Measurements from ENCODE around the gene XPO5. TPM values are rescaled to one million over a fixed set of nuclear protein-coding genes. Genes with fewer than 3 reads are reported as not detected.

Gene XPO5
- total RNA-seq, 2 donors from 2014 or later = 70.8 to 74.3 TPM

GRCh38 chr6:43492673-43493072 is 83.2 kb downstream of the XPO5 start:
- TF ChIP-seq CTCF (conservative IDR thresholded peaks at IDR 0.05) = no peak
- Mint-ChIP-seq H3K9me3 (no peaks in the 10 kb centered on the region), H3K36me3 (ENCODE audit: low read depth) (peaks cover 6% of the 10 kb centered on the region), H3K27ac (no peak overlapping the region), H3K27me3 (ENCODE audit: insufficient read depth) (no peaks in the 10 kb centered on the region), H3K4me3 (no peak overlapping the region), H3K4me1 (peaks cover 17% of the 10 kb centered on the region)
- no peak for DNase-seq
- Histone ChIP-seq H3K36me3 (ENCODE audit: control insufficient read depth, insufficient read depth, low read length) (peaks cover 4% of the 10 kb centered on the region), H3K27ac (ENCODE audit: low read depth, low read length) (no peak overlapping the region), H3K4me1 (ENCODE audit: control insufficient read depth, insufficient read depth, low read length) (no peaks in the 10 kb centered on the region), H3K4me3 (ENCODE audit: low read length) (no peak overlapping the region), H3K9me3 (ENCODE audit: control insufficient read depth, low read length) (no peaks in the 10 kb centered on the region), H3K9ac (ENCODE audit: extremely low read depth, low read length, poor library complexity, severe bottlenecking) (no peak overlapping the region), H3K27me3 (ENCODE audit: control insufficient read depth, insufficient read depth, low read length, poor library complexity, severe bottlenecking) (no peaks in the 10 kb centered on the region)
- 82 to 90% methylated on average over 2 to 3 of the region's 3 CpGs for WGBS, 2 experiments (ENCODE audit: insufficient coverage in 1 of 2, insufficient read length in 1 of 2)

- Histone ChIP-seq H3K9me3 (ENCODE audit: control insufficient read depth, low read length) (no peaks in the 10 kb centered on the region), H3K27ac (ENCODE audit: low read depth, low read length) (no peak overlapping the region), H3K36me3 (ENCODE audit: control insufficient read depth, insufficient read depth, low read length) (no peaks in the 10 kb centered on the region), H3K27me3 (ENCODE audit: control insufficient read depth, insufficient read depth, low read length, poor library complexity, severe bottlenecking) (no peaks in the 10 kb centered on the region), H3K4me3 (ENCODE audit: low read length) (no peak overlapping the region), H3K9ac (ENCODE audit: extremely low read depth, low read length, poor library complexity, severe bottlenecking) (no peak overlapping the region), H3K4me1 (ENCODE audit: control insufficient read depth, insufficient read depth, low read length) (no peaks in the 10 kb centered on the region)
- Mint-ChIP-seq H3K9me3 (no peaks in the 10 kb centered on the region), H3K36me3 (ENCODE audit: low read depth) (peaks cover 6% of the 10 kb centered on the region), H3K27ac (no peak overlapping the region), H3K4me1 (peaks cover 17% of the 10 kb centered on the region), H3K27me3 (ENCODE audit: insufficient read depth) (no peaks in the 10 kb centered on the region), H3K4me3 (no peak overlapping the region)
- TF ChIP-seq CTCF (conservative IDR thresholded peaks at IDR 0.05) = no peak
- DNase-seq = no peak
- 95 to 100% methylated on average over 1 to 10 of the region's 10 CpGs for WGBS, 2 experiments (ENCODE audit: insufficient coverage in 1 of 2, insufficient read length in 1 of 2)
These were observed 83.8 kb downstream of the XPO5 start for GRCh38 chr6:43491750-43492661.

GRCh38 chr6:43490523-43490939 is 85.3 kb downstream of the XPO5 start:
- Histone ChIP-seq H3K27me3 (ENCODE audit: control insufficient read depth, insufficient read depth, low read length, poor library complexity, severe bottlenecking) (no peaks in the 10 kb centered on the region), H3K27ac (ENCODE audit: low read depth, low read length) (no peak overlapping the region), H3K4me3 (ENCODE audit: low read length) (no peak overlapping the region), H3K4me1 (ENCODE audit: control insufficient read depth, insufficient read depth, low read length) (no peaks in the 10 kb centered on the region), H3K36me3 (ENCODE audit: control insufficient read depth, insufficient read depth, low read length) (no peaks in the 10 kb centered on the region), H3K9ac (ENCODE audit: extremely low read depth, low read length, poor library complexity, severe bottlenecking) (no peak overlapping the region), H3K9me3 (ENCODE audit: control insufficient read depth, low read length) (no peaks in the 10 kb centered on the region)
- Mint-ChIP-seq H3K27ac (peak overlapping the region; percentile 8), H3K4me3 (no peak overlapping the region), H3K36me3 (ENCODE audit: low read depth) (peaks cover 6% of the 10 kb centered on the region), H3K27me3 (ENCODE audit: insufficient read depth) (no peaks in the 10 kb centered on the region), H3K4me1 (peaks cover 9% of the 10 kb centered on the region), H3K9me3 (no peaks in the 10 kb centered on the region)
- DNase-seq = no peak
- TF ChIP-seq CTCF (conservative IDR thresholded peaks at IDR 0.05) = no peak
- 95 to 97% methylated on average over 5 to 6 of the region's 6 CpGs for WGBS, 2 experiments (ENCODE audit: insufficient coverage in 1 of 2, insufficient read length in 1 of 2)
